ENCODE results near the gene DPCD.

DPCD gene

DNA sequence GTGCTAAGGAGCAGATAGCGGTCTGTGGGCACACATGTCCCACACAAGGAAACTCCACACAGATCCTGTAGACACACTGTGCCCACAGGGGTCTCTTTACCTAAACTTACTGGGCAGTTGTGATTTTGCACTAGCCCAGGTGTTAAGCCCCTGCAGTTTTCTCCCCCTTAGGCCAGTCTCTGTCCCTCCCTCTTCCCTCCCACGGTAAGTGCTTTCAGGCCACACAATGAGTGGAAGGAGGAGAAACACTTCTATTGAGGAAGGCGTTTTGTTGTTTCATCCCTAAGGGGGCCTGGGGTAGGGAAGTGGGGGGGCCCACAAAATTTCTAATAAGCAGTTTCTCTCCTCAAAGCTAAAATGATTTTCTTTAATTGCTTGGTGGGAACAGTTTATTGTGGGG is 55.4 kb downstream of the DPCD start:
- DNase-seq (ENCODE audit: insufficient read length, low spot score), result no peak
- FAIRE-seq, result no peak
- TF ChIP-seq CTCF (IDR thresholded peaks at IDR 0.05; ENCODE audit: insufficient read depth, missing control alignments), result no peak

DNA sequence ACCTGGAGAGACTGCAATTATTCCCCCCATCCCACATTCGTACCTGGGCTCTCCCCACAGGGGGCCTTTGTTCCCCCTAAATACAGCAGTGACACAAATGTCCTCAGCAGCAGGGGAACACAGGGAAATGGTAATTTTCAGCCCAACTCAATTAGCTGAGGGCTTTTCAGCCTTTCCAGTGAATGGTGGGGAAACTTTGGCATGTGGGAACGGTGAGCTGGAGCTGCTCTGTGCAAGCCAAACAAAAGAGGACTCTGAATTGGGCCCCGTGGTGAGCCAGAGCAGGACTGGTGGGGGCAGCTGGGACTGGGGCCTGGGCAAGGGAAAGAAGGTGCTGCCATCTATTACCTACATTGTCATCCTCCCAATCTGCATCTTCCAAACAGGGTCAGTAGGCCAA is 55.9 kb downstream of the DPCD start:
- FAIRE-seq, result no peak
- DNase-seq (ENCODE audit: insufficient read length, low spot score), result no peak
- TF ChIP-seq CTCF (IDR thresholded peaks at IDR 0.05; ENCODE audit: insufficient read depth, missing control alignments), result no peak

- no peak for DNase-seq (ENCODE audit: insufficient read length, low spot score)
- FAIRE-seq, result no peak
- no peak for TF ChIP-seq CTCF (IDR thresholded peaks at IDR 0.05; ENCODE audit: insufficient read depth, missing control alignments)
Observed at GRCh38 chr10:101645659-101646058, 57.5 kb downstream of the DPCD start.

DNA sequence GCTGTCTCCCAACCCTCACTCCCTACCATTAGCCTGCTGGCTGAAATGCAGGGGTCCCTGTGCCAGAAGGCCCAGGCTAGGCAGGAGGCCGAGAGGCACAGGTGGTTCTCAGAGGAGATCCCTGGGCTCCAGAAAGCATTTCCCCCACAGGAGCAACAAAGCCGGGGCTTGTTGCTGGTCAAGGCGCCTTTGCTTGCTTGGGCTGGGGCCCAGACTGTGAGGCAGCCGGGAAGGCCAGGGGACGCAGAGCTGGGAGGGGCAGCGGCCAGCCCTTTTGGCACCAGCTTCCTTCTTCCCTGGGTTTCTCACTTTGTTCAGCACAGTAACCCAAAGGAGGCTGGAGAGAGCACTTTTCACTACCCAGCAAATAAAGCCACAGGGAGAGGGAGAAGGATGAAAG is 58.2 kb downstream of the DPCD start:
- DNase-seq (ENCODE audit: insufficient read length, low spot score) (no peak), FAIRE-seq (no peak)
- TF ChIP-seq CTCF (IDR thresholded peaks at IDR 0.05; ENCODE audit: insufficient read depth, missing control alignments), result no peak

DNA sequence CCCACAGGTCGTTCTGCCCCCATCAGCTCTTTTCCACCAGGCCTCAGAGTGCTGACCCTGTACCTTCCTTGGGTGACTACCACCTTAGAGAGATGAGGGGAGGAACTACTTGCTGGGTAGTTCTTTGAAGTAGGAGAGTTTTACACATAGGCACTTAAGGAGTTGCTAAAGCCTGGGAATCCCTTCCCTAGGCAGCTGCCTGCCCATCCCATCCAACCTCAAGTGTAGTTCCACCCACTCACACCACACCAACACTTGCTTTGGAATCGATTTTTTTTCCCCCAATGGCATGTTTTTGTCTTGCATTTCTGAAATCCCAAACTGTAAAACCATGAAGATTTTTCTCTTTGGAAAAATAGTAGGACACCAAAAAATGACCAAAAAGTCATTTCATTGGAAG is 59.1 kb downstream of the DPCD start:
- no peak for TF ChIP-seq CTCF (IDR thresholded peaks at IDR 0.05; ENCODE audit: insufficient read depth, missing control alignments)
- DNase-seq (ENCODE audit: insufficient read length, low spot score) (no peak), FAIRE-seq (no peak)

DNA sequence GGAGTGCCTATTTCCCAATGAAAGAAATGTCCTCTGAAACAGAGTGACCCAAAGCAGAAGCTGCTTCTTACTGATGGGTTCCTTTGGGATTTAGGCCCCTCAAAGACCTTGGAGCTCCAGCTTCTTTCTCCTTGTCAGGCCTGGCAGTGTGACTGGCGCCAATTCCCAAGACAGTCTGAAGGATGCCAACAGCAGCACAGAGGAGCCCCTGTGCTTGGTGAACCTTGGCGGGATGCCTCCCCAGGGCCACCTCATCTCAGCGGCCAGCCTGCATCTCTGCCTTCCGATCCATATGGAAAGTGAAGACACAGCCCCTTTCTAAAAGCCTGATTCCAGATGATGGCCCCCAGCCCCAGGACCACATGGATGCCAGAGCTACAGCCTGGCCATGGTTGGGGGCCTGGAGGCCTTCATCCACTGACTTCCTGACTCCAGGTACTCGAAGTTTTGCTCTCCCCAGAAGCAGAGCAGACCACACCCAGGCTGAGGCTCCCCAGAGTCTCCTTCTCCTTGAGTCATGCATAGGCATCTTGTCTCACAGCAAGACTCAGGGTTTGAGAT is 61.5 kb downstream of the DPCD start:
- FAIRE-seq (no peak), DNase-seq (ENCODE audit: insufficient read length, low spot score) (no peak)
- TF ChIP-seq CTCF (IDR thresholded peaks at IDR 0.05; ENCODE audit: insufficient read depth, missing control alignments), result no peak

DNA sequence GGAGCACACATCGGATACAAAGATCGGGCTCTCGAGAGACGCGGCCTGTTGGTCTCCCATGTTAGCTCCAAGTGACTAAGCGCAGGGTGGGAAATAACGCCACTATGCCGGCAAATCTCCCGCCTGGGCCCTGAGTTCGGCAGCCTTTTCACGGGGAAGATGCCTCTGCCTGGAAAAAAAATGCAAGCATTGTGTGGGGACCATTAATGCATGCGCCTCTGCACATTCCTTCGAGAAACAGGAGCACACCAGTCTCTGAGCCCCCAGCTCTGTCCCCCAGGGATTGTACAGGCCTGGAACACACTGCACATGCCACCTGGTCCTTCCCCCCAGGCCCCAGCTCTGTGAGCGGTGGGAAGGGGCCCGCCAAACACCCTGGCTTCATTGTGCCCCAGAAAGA is 62.7 kb downstream of the DPCD start:
- DNase-seq (ENCODE audit: insufficient read length, low spot score), result no peak
- FAIRE-seq, result no peak
- no peak for TF ChIP-seq CTCF (IDR thresholded peaks at IDR 0.05; ENCODE audit: insufficient read depth, missing control alignments)
